Cardiac fibroblast (primary cell): Measurements from ENCODE around the gene RALGDS.

Source experiments
- DNase-seq, 2 donors: peaks; one replicate each; pipeline versions ENCODE4 v3.0.0 to v3.0.0-alpha.2; 2010; ENCODE audit warnings: low read depth in 2 of 2
- H3K4me3 ChIP-seq, 2 donors: replicated peaks in 1 of 2; 1 replicate in 1 of 2; 2 replicates in 1 of 2; pipeline ENCODE4 v1.5.1; 2011; ENCODE audit warnings: low read depth in 2 of 2, low read length in 2 of 2, mild to moderate bottlenecking in 2 of 2, moderate library complexity in 1 of 2
- TF ChIP-seq, protein P1 (sequence below): IDR thresholded peaks from one replicate; pipeline ENCODE4 v1.5.1; 2011; ENCODE audit warnings: low read depth, mild to moderate bottlenecking, low read length, inconsistent platforms

Gene RALGDS

DNA sequence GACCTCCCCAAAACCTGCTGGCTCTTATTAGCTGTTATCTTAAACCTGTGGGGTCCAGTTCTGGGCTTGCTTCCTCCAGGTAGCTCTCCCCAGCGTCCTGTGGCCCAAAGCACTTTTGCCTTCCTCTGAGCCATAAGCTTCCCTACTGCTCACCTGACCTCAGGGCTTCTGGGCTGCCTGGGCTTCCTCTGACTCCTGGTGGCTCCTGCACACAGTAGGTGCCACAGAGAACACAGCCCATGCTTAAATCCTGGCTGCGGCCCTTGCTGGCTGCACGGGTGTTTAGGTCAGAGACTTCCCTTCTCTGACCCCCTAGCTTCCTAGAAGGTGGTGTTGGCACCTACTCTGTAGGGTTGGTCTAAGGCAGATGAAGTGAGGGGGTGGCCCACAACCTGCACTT lies 2.5 kb downstream of the RALGDS start:
- TF ChIP-seq, protein P1, sequence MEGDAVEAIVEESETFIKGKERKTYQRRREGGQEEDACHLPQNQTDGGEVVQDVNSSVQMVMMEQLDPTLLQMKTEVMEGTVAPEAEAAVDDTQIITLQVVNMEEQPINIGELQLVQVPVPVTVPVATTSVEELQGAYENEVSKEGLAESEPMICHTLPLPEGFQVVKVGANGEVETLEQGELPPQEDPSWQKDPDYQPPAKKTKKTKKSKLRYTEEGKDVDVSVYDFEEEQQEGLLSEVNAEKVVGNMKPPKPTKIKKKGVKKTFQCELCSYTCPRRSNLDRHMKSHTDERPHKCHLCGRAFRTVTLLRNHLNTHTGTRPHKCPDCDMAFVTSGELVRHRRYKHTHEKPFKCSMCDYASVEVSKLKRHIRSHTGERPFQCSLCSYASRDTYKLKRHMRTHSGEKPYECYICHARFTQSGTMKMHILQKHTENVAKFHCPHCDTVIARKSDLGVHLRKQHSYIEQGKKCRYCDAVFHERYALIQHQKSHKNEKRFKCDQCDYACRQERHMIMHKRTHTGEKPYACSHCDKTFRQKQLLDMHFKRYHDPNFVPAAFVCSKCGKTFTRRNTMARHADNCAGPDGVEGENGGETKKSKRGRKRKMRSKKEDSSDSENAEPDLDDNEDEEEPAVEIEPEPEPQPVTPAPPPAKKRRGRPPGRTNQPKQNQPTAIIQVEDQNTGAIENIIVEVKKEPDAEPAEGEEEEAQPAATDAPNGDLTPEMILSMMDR: no peak

DNA sequence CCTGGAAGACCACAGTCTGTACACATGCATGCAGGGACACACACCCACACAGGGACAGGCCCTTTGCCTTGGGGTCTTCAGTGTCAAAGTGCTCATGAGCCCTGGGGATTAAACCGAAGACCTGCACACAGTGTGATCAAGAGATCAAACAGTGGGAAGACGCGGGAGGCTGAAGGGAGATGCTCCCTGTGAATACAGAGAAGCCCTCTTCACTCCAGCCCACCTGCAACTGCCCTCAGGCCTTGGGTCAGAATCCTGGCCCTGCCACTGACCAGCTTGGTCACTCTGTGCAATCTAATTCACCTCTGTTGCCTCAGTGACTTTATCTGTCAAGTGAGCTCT lies 2.9 kb downstream of the RALGDS start:
- no peak for DNase-seq
- TF ChIP-seq, protein P1: no peak
- H3K4me3 ChIP-seq: no peak overlapping the region

More for the DNA sequence above, 2.5 kb downstream of the RALGDS start:
- no peak overlapping the region for H3K4me3 ChIP-seq
- no peak for DNase-seq

DNA sequence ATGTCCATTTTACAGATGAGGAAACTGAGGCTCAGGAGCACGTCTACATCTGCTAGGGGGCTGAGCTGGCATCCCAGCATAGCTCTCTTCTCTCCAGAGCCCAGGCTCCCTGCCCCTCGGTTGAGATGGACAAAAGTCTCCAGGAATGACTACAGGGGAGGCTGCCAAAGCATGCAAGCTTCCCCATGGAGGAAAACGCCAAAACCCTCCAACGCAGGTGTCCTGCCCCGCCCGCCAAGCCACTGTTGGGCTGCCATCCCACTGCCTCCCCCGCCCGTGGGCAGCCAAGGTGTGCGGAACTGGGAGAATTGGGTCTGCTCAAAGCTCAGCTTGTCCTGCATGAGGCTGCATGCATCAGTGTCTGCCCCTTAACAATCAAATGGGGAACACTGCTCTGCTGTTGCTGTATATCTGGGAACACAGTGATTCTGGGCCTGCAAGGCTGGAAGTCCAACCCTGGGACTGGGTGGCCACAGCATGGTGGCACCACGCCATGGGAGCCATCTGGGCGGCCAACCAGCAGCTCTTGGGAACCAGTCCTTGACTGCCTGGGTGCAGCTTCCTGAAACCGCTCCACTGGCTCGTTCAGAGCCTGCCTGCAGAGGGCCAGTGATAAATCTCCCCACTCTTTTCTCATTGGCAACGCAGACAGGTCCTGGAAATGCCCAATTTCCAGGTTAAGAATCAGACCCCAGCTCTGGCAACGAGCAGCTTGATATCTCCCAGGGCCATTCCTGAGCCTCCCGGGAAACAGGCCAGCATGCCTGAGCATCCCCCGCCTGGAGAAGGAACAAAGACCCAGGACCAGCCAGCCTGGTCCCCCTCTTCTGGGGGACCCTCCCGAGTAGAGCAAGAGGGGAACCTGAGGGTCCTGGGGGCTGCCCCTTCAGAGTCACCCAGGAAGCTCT lies 3.5 kb downstream of the RALGDS start:
- peak in 1 of 2 donors; percentile 55 for DNase-seq
- no peak overlapping the region for H3K4me3 ChIP-seq
- TF ChIP-seq, protein P1: no peak

DNA sequence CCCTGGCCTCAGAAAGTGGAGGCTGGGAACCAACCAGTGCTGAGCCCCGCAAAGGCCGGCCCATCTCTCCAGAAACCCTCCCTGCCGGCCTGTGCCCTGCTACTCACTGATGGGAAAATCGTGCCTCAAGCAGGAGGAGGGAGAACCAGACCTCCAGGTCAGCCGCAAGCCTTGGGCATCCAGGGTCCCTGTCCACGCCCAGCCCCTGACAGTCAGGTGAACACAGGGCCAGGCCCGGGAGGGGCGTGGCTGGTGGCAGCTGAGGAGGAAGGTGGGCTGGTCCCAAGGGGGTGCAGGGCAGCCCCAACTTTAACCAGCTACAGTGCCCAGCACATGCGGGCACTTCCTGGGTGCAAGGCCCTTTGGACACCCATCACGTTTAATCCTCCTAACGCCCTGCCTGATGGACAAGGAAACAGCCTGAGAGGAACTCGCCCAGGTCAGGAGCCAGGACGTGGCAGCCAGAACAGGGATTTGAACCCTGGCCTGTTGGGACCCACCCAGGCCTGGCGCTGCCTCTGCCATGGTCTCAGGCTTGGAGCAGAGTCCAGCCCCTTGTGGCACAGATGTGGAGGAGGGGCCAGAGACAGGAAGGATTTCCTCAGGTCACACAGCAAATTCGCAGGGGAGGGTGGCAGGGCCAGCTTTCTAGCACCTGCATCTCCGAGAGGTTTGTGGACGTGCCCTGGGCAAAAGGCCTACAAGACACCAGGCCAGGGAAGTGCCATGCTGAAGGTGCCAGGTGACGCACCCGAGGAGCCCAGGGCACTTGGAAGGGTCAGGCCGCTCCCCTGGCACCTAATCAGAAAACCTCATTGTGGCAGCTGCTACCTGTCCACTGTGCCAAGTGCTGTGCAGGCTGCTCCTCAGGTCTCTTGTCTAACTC lies 4.5 kb downstream of the RALGDS start:
- no peak overlapping the region for H3K4me3 ChIP-seq
- TF ChIP-seq, protein P1: no peak
- DNase-seq: no peak

DNA sequence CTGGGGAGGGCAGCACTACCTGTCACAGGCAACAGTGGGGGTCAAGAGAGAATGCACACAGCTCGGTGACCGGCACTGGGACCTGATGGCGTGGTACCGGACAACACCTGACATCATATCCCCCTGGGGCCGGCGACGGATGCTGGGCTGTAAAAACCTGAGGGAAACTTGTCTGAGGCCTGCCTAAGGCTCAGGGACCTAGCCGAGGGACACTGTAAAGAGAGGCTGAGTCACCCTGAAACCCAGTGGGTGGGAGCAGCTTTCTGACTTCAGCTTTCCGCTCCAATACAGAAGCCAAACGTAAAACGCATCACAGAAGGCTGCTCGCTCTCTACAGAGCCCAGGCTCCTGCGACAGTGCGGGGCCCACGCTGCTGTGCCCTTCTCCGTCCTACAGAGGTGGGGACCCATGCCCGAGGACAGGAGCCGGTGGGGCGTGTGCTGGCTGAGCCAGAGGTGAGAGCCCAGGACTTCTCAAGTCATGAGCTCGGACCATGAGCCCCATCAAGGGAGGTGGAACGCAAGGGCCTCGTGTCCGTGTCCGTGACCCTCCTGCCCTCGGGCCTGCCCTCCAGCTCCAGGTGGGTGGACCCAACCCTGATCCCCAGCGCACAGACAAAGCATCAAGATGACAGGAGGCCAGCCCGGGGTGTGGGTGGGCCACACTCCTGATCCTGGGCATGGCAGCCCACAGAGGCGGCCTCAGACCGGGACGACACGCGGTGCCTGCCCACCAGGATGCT lies 5.3 kb downstream of the RALGDS start:
- TF ChIP-seq, protein P1: no peak
- no peak overlapping the region for H3K4me3 ChIP-seq
- DNase-seq: no peak

DNA sequence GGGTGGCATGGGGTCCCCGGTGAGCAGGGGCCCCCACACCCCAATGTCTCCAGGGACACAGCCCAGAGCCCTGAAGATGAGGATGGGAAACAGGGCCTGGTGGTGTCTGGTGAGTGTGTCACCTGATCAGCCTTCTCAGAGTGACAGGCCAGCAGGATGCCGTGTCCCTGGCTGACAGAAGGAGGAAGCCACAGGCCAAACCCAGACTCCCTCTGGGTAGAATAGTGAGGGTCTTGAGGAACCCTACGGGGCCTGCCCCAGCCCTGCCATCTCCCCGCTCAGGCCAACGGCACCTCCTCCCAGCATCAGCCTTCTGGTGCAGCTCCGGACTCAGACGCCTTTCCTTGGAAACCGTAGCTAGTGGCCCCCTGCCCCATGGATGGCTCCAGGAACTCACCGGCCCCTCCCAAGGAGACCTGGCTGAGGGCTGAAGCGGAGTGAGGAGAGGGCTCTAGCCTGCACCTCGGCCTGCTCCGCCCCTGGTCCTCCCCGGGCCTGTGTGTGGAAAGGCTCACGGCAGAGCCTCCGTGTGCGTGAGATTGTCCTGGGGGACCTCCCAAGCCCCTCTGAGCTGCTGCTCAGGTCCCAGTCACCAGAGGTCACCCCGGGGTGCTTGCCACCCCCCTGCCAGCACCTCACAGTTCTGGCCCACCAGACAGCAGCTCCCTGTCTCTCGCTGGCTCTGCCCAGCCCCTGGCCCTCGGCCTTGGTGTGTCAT lies 6.0 kb downstream of the RALGDS start:
- no peak for DNase-seq
- no peak overlapping the region for H3K4me3 ChIP-seq
- TF ChIP-seq, protein P1: no peak
